GM21381 (cell line): Measurements from ENCODE around the gene GPR45.

Experiments
- ATAC-seq: cut with Tn5 transposase; IDR thresholded peaks from one replicate; pipeline ENCODE4 v1.9.1; 2021; ENCODE audit warnings: mild to moderate bottlenecking, moderate library complexity; ENCODE audit not compliant: unreplicated experiment

The GPR45 gene

DNA sequence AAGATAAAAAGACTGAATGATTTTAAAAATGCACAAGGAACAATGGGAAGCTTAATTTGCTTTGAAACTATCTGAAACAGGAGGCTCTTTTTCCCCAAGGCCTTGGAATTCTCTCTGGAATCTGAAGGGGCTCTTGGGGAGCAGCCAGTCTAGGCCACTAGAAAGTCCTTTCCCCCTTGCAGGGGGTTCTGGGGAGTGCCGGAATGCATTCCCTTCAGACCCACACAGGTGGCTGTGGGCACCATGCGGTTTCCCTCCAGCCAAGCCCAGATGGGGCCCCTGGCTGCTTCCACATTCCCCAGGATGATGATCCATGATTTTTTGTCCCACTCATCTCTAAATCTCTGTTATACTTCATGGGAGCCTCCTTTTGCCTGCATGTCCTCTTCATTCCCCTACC is 10.7 kb downstream of the GPR45 start:
- no peak for ATAC-seq

GRCh38 chr2:105254531-105255210 is 13.1 kb downstream of the GPR45 start:
- ATAC-seq = no peak

GRCh38 chr2:105255979-105256378 is 14.4 kb downstream of the GPR45 start:
- ATAC-seq = no peak

- ATAC-seq = no peak
These were observed 15.0 kb downstream of the GPR45 start for GRCh38 chr2:105256431-105257047.

GRCh38 chr2:105257981-105258380 is 16.4 kb downstream of the GPR45 start:
- no peak for ATAC-seq

DNA sequence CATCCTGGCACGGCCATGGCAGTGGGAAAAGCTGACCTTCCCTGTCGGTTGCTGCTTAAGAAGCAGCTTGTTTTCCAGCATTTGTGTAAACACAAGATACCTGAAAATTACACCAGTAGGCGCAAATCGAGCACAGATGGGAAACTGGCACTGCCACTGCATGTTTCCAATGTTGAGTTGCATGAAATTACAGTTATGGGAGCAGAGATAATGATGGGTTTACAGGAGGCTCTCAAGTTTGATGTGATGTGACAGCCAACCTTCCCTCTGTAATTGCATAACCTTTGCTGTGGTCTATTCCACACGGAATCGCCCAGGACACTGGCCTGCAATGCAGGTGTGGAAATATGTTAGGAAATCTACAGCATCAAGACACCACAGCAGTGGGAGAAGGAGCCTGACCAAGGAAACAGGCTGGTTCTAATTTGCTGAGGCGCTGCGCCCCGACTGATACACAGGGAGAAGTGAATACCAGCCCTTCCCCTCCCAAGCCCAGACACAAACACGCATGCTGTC is 17.4 kb downstream of the GPR45 start:
- no peak for ATAC-seq

GRCh38 chr2:105261061-105261460 is 19.5 kb downstream of the GPR45 start:
- no peak for ATAC-seq

DNA sequence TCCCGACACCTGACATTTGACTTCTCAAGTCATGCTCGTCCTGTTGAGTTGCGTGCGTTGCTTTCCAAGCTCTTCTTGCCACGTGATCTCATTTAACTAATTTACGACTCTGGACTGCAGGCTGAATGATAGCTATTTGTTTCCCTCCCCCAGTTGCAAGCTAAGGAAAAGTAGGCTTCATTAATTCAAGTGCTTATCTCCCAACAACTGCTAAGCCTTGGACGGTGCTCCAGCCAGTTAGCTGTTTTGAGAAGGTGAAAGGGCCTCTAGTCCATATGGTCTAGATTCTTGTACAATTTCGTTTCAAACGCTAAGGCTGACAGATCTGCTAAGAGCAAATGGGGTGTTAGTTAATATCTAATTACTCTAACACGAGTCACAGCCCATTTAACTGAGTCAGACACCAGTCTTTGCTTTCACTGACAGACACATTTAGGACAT is 21.1 kb downstream of the GPR45 start:
- ATAC-seq = no peak

DNA sequence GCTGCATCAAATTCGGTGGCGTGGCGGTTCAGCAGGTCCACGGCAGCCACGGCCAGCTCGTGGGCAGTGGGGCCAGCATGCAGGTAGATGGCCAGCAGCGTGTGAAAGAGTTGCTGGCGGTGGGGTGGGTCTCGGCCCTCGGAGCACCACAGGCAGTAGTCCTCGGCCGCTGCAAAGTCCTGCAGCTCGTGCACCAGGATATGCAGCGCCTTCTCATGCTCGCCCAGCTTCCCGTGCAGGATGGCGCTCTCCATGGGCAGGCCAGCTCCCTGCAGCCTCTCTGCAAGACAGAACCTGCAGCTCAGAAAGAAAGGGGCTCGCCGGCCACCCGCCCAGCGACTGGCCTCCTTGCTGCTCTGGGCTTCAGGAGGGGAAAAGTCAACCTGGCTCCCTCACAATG is 27.9 kb downstream of the GPR45 start:
- ATAC-seq = no peak

DNA sequence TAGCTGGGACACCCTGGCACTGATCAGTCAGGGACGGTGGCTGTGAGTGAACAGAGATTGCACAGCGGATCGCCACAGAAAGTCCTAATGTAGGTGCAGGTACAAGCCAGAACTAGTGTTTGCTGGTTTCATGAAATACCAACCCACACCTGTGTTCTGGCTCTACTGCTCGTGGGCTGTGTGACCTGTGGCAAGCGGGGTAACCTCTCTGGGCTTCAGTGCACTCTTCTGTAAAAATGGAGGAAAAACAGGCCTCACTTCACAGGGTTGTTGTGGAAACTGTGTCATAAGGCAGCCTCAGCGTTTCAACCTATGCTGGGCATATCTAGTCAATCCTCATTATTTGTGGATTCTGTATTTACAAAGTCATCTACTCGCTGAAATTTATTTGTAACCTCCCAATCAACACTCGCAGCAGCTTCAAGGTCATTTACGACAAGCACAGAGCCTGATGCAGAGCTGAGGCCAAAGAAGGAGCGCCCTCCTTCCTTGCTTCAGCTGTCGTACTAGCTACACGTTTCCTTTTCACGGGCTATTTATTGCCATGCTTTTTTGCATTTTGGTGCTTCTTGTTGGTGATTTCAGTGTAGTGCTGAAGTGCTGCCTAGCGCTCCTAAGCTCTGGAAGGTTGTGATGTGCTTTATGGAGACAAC is 30.0 kb downstream of the GPR45 start:
- no peak for ATAC-seq

DNA sequence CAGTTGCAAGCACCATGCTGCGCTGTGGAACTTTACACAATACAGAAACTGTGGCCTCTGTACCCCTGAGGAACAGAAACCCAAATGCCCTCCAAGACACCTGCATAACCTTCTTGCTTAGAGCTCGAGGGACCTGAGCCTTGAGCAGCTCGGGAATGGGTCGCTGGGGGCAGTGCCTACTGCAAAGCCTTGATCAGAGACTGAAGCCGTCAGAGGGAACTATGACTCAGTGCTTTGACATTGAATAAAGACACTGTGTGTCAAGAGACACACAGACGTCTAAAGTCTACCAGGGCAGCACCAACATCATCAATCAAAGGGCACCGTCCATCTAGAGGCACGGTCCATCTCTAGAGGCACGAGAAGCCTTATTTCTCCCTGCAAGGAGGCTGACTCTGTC is 30.6 kb downstream of the GPR45 start:
- no peak for ATAC-seq

DNA sequence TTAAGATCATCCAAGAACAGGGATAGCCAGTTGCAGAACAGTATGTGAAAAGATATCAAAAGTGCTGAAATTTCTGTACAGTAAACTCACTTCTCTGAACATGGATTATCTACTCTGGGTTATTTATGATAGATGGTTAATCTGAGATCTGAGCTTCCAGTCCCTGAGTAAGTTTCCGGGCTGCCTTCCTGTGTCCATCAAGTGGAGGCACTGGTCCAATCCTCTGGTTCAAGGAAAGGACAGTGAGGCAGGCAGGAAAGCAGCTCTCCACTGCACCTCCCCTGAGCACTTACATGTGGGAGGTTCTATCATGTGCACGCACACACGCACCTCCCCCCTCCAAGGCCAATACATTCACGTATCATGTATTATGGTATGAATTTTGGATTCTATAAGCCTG is 32.5 kb downstream of the GPR45 start:
- no peak for ATAC-seq

- ATAC-seq = no peak
These were observed 37.1 kb downstream of the GPR45 start for GRCh38 chr2:105278654-105279053.

- ATAC-seq = no peak
These were observed 37.6 kb downstream of the GPR45 start for GRCh38 chr2:105279126-105279525.

- no peak for ATAC-seq
These were observed 38.7 kb downstream of the GPR45 start for GRCh38 chr2:105280281-105280680.

- ATAC-seq = no peak
These were observed 42.0 kb downstream of the GPR45 start for GRCh38 chr2:105283532-105283931.

GRCh38 chr2:105287692-105288091 is 46.1 kb downstream of the GPR45 start:
- ATAC-seq = no peak

DNA sequence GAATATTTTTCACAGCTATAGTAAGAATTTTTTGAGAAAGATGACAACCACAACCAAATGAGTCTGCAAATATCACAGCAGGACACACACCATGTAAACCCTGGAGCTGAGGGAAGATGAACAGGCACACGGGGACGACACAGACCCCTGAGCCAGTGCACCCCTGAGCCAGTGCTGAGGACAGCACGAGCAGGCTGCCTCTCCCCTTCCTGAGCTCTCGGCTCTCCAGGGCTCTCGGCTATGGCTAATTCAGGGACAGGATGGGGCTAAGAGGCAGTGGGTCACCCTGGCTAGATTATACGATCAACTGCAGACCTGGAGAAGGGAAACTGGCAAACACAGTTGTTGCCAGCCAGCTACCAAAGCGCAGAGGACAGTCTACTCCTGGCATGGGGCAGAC is 46.6 kb downstream of the GPR45 start:
- no peak for ATAC-seq

- no peak for ATAC-seq
These were observed 49.6 kb downstream of the GPR45 start for GRCh38 chr2:105290981-105291660.

DNA sequence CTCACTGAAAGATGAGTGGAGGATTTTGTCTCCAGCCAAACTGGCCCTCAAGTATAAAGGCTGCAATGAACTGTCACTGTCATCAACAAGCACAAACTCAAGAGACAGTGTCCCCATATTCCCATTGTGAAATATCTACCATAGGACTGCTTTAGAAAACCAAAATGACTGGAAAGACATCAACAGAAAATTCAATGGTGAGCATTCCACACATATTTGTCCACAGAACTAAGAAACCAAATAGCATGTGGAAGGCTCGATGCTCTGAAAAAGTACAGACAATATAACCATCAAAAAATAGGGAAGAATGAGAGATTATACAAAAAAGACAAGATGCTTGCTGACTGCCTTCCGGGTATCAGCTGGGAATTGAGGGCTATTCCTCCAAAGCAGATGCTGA is 50.4 kb downstream of the GPR45 start:
- no peak for ATAC-seq
